H1 (cell line): ENCODE measurements around the gene DIO3. TPM values are rescaled to one million over a fixed set of nuclear protein-coding genes. Genes with fewer than 3 reads are reported as not detected.

Experiments used
- CTCF ChIA-PET: fragments of 300-600 bp; sonication (Branson Sonifier 250); formaldehyde crosslinking; loops from one replicate; lab custom pipeline; 2021; ENCODE audit not compliant: partially characterized antibody; lab: Charles Lee
- POLR2A ChIA-PET: fragments of 300-600 bp; sonication (Branson Sonifier 250); formaldehyde crosslinking; loops from one replicate; lab custom pipeline; 2021; ENCODE audit warnings: inconsistent platforms; ENCODE audit not compliant: partially characterized antibody; lab: Charles Lee
- DNase-seq, 2 experiments: peaks; one replicate each; pipeline versions ENCODE4 v3.0.0 to v3.0.0-alpha.2; 2010 to 2022; ENCODE audit warnings: low spot score in 2 of 2, low read depth in 1 of 2, mixed read lengths in 1 of 2
- FAIRE-seq: peaks from 2 replicates; lab custom pipeline; 2011; peaks lifted over from hg19 to GRCh38; lab: Jason Lieb, UNC
- H2AFZ ChIP-seq: 2 replicates; pipeline ENCODE4 v1.8.1; 2012; ENCODE audit warnings: low read length, inconsistent platforms
- H2AK5ac ChIP-seq: 2 replicates; pipeline ENCODE4 v1.6.1; 2013; ENCODE audit warnings: low read depth, low read length
- H2BK120ac ChIP-seq: replicated peaks from 2 replicates; pipeline ENCODE3; 2013; ENCODE audit warnings: low read depth, low read length, inconsistent platforms
- H2BK12ac ChIP-seq: 2 replicates; pipeline ENCODE4 v1.6.1; 2013; ENCODE audit warnings: low read depth, low read length
- H2BK15ac ChIP-seq: 2 replicates; pipeline ENCODE4 v1.6.1; 2013; ENCODE audit warnings: low read length
- H2BK20ac ChIP-seq: 2 replicates; pipeline ENCODE4 v1.6.1; 2013; ENCODE audit warnings: low read length
- H2BK5ac ChIP-seq: 2 replicates; pipeline ENCODE4 v1.6.1; 2013; ENCODE audit warnings: low read depth, low read length
- H3K14ac ChIP-seq: 2 replicates; pipeline ENCODE4 v1.6.1; 2013; ENCODE audit warnings: inconsistent platforms; ENCODE audit not compliant: insufficient read length
- H3K18ac ChIP-seq: 2 replicates; pipeline ENCODE4 v1.6.1; 2013; ENCODE audit warnings: low read length; ENCODE audit errors: extremely low read depth
- H3K23ac ChIP-seq: 2 replicates; pipeline ENCODE4 v1.6.1; 2013; ENCODE audit warnings: inconsistent platforms; ENCODE audit not compliant: insufficient read length
- H3K23me2 ChIP-seq: 2 replicates; pipeline ENCODE4 v1.6.1; 2013; ENCODE audit warnings: low read depth, low read length
- H3K27ac ChIP-seq: 2 replicates; pipeline ENCODE4 v1.6.1; 2011; ENCODE audit warnings: low read depth, low read length, inconsistent platforms
- H3K27me3 ChIP-seq, 4 experiments: replicated peaks in 1 of 4; 1 replicate in 1 of 4; 2 replicates in 3 of 4; pipeline versions ENCODE4 v1.6.1 to v1.8.1; 2011 to 2013; ENCODE audit warnings: low read length in 3 of 4, mild to moderate bottlenecking in 3 of 4, inconsistent platforms in 2 of 4, mixed read lengths in 2 of 4, moderate library complexity in 1 of 4; ENCODE audit not compliant: control insufficient read depth in 3 of 4, insufficient read depth in 3 of 4; ENCODE audit errors: extremely low read depth in 1 of 4
- H3K36me3 ChIP-seq, 4 experiments: 2 replicates each; pipeline versions ENCODE4 v1.6.1 to v1.8.1; 2011 to 2013; ENCODE audit warnings: mild to moderate bottlenecking in 4 of 4, low read length in 3 of 4, moderate library complexity in 2 of 4, control low read depth in 1 of 4, inconsistent platforms in 1 of 4; ENCODE audit not compliant: insufficient read depth in 4 of 4, control insufficient read depth in 2 of 4
- H3K4ac ChIP-seq: replicated peaks from 2 replicates; pipeline ENCODE3; 2013; ENCODE audit warnings: low read length, low read depth, mixed read lengths, inconsistent platforms; ENCODE audit not compliant: insufficient read length
- H3K4me1 ChIP-seq, 4 experiments: replicated peaks in 1 of 4; 1 replicate in 1 of 4; 2 replicates in 3 of 4; pipeline versions ENCODE4 v1.6.1 to v1.8.1; 2011 to 2013; ENCODE audit warnings: low read length in 3 of 4, inconsistent platforms in 2 of 4, mixed read lengths in 1 of 4; ENCODE audit not compliant: insufficient read depth in 4 of 4, control insufficient read depth in 3 of 4
- H3K4me2 ChIP-seq, 2 experiments: 2 replicates each; pipeline versions ENCODE4 v1.6.1 to v1.8.1; 2011 to 2013; ENCODE audit warnings: low read depth in 2 of 2, low read length in 2 of 2, control low read depth in 1 of 2, inconsistent platforms in 1 of 2, mild to moderate bottlenecking in 1 of 2; ENCODE audit not compliant: insufficient read depth in 1 of 2
- H3K4me3 ChIP-seq, 4 experiments: fragments of 200-600, 300-600 bp in 1 of 4; sonication (generic), shearing (Covaris generic), sonication (Bioruptor Twin) in 1 of 4; 2 replicates each; pipeline versions ENCODE4 v1.5.1 to v1.8.1; 2011 to 2016; ENCODE audit warnings: low read length in 4 of 4, low read depth in 3 of 4, control low read depth in 2 of 4, inconsistent platforms in 2 of 4, mild to moderate bottlenecking in 2 of 4, mixed read lengths in 1 of 4, moderate library complexity in 1 of 4; ENCODE audit not compliant: insufficient read depth in 2 of 4; ENCODE audit errors: extremely low read depth in 1 of 4
- H3K56ac ChIP-seq: replicated peaks from 2 replicates; pipeline ENCODE3; 2013; ENCODE audit warnings: low read depth, mild to moderate bottlenecking, mixed read lengths, low read length, inconsistent platforms; ENCODE audit not compliant: insufficient read length
- H3K79me1 ChIP-seq: 2 replicates; pipeline ENCODE4 v1.6.1; 2013; ENCODE audit warnings: low read depth, low read length, control low read depth
- H3K79me2 ChIP-seq, 2 experiments: 2 replicates each; pipeline versions ENCODE4 v1.6.1 to v1.8.1; 2012 to 2013; ENCODE audit warnings: low read length in 2 of 2, mild to moderate bottlenecking in 2 of 2, inconsistent platforms in 1 of 2; ENCODE audit not compliant: insufficient read depth in 2 of 2, control insufficient read depth in 1 of 2
- H3K9ac ChIP-seq, 4 experiments: replicated peaks in 1 of 4; 1 replicate in 1 of 4; 2 replicates in 3 of 4; pipeline versions ENCODE4 v1.6.1 to v1.8.1; 2011 to 2013; ENCODE audit warnings: low read depth in 3 of 4, low read length in 3 of 4, control low read depth in 2 of 4, mild to moderate bottlenecking in 2 of 4, moderate library complexity in 2 of 4, inconsistent platforms in 1 of 4; ENCODE audit errors: extremely low read depth in 1 of 4
- H3K9me3 ChIP-seq, 2 experiments: 2 replicates each; pipeline versions ENCODE4 v1.6.1 to v1.8.1; 2012 to 2013; ENCODE audit warnings: mild to moderate bottlenecking in 2 of 2, moderate library complexity in 2 of 2, control low read depth in 1 of 2, inconsistent platforms in 1 of 2, low read depth in 1 of 2, low read length in 1 of 2, mixed read lengths in 1 of 2; ENCODE audit not compliant: insufficient read depth in 2 of 2
- H4K20me1 ChIP-seq, 2 experiments: replicated peaks in 1 of 2; 2 replicates each; pipeline versions ENCODE3 to v1.8.1; 2011 to 2013; ENCODE audit warnings: inconsistent platforms in 2 of 2, low read length in 2 of 2, mild to moderate bottlenecking in 1 of 2; ENCODE audit not compliant: insufficient read depth in 2 of 2, control insufficient read depth in 1 of 2
- H4K5ac ChIP-seq: 2 replicates; pipeline ENCODE4 v1.6.1; 2013; ENCODE audit warnings: low read length, low read depth, mixed read lengths, inconsistent platforms; ENCODE audit not compliant: insufficient read length
- H4K8ac ChIP-seq: 2 replicates; pipeline ENCODE4 v1.8.0; 2013; ENCODE audit warnings: mild to moderate bottlenecking, moderate library complexity, low read length, inconsistent platforms; ENCODE audit not compliant: insufficient read depth; ENCODE audit errors: extremely low read depth
- H4K91ac ChIP-seq: replicated peaks from 2 replicates; pipeline ENCODE3; 2013; ENCODE audit warnings: low read length, mixed read lengths, inconsistent platforms; ENCODE audit not compliant: insufficient read length
- MAX ChIP-seq: IDR thresholded peaks from 2 replicates; pipeline ENCODE4 v1.6.1; 2012; ENCODE audit warnings: inconsistent platforms
- WGBS, 2 experiments: shearing (Covaris generic) in 1 of 2; methylation state at CpG; one replicate each; pipeline versions ENCODE4 v1.1.6 to v1.1.7; 2013 to 2015; ENCODE audit warnings: low lambda C conversion rate in 2 of 2, mixed read lengths in 2 of 2, inconsistent platforms in 1 of 2, low coverage in 1 of 2, missing lambda C conversion rate in 1 of 2; ENCODE audit not compliant: insufficient replicate concordance in 2 of 2, insufficient coverage in 1 of 2, insufficient read length in 1 of 2; ENCODE audit errors: extremely low coverage in 1 of 2, missing lambda C conversion rate in 1 of 2; 5-methylcytosine and 5-hydroxymethylcytosine counted together
- polyA plus RNA-seq, 7 experiments: library from polyadenylated mRNA; depleted of rRNA in 3 of 7; stranded (reverse) in 5 of 7; unstranded in 2 of 7; fragments of >200 nt in 5 of 7; fragments of 200-250 nt in 2 of 7; gene quantifications; 1 replicate in 5 of 7; 2 replicates in 1 of 7; 4 replicates in 1 of 7; pipeline versions ENCODE4 v1.2.1 to v1.2.3, GENCODE V29; 2011 to 2013; ENCODE audit warnings: missing spikeins in 2 of 7, mixed read lengths in 2 of 7
- total RNA-seq: library from RNA; stranded (reverse); fragmentation: NEBNext Ultra II Directional; extraction: Animal tissue kit (Norgen Biotek cat#: 25700); gene quantifications from 2 replicates; pipeline ENCODE4 v1.2.1, GENCODE V29; 2021

Gene DIO3
- total and polyA plus RNA-seq, 2 of the 8 experiments (the other 6 are each of a cell fraction or from before 2014, with no cell fraction given): 0.17 to 0.19 TPM

GRCh38 chr14:101589486-101590015 is 28.3 kb downstream of the DIO3 start:
- Histone ChIP-seq H3K4ac (no peak overlapping the region), H2BK15ac (no peak overlapping the region), H3K9me3 (no peaks in the 10 kb centered on the region), H3K23me2 (no peaks in the 10 kb centered on the region), H3K4me1 (no peaks in the 10 kb centered on the region; a peak in 1 of 7 replicates), H2AFZ (no peak overlapping the region), H3K4me2 (no peak overlapping the region), H3K56ac (no peak overlapping the region), H3K23ac (no peak overlapping the region), H2BK5ac (no peak overlapping the region), H4K20me1 (no peaks in the 10 kb centered on the region), H2BK20ac (no peak overlapping the region), H2AK5ac (no peak overlapping the region), H3K27ac (no peak overlapping the region), H2BK120ac (no peak overlapping the region), H3K9ac (no peak overlapping the region), H4K5ac (no peak overlapping the region), H4K91ac (no peak overlapping the region), H3K14ac (no peak overlapping the region), H2BK12ac (no peak overlapping the region), H3K4me3 (no peak overlapping the region), H3K79me1 (no peaks in the 10 kb centered on the region), H4K8ac (no peak overlapping the region; the same call in 1 of the 2 replicates), H3K18ac (no peak overlapping the region), H3K27me3 (no peaks in the 10 kb centered on the region), H3K79me2 (no peaks in the 10 kb centered on the region), H3K36me3 (no peaks in the 10 kb centered on the region)
- 88% methylated on average over 3 of the region's 3 CpGs; no CpG with 5 or more reads in 1 of the 2 experiments for WGBS, 2 experiments
- TF ChIP-seq MAX: no peak
- FAIRE-seq (no peak), DNase-seq (no peak)
- POLR2A ChIA-PET: no interaction called here
- CTCF ChIA-PET: interaction anchor here (0.5 to 3.4 kb wide), 7 partner anchors 10 to 343 kb away, joined by 3 to 14 read pairs (median 3); no protein-coding TSS in a partner anchor
